ENCODE measurements around the gene ACIN1. TPM values are rescaled to one million over a fixed set of nuclear protein-coding genes. Genes with fewer than 3 reads are reported as not detected.

Gene ACIN1
- total RNA-seq, 1 experiment from 2014 or later, result 164 TPM

- no peak for DNase-seq
- peaks cover 51% of the 10 kb centered on the region for H3K36me3 ChIP-seq
- H3K4me3 ChIP-seq, result peak overlapping the region; percentile 84
- peak overlapping the region; percentile 70 for H3K27ac ChIP-seq
- no peaks in the 10 kb centered on the region for H3K27me3 ChIP-seq
- no peaks in the 10 kb centered on the region for H3K9me3 ChIP-seq (replicated peaks)
- peaks cover 15% of the 10 kb centered on the region for H3K4me1 ChIP-seq
Observed at GRCh38 chr14:23070262-23071129, 24.4 kb downstream of the ACIN1 start.

DNA sequence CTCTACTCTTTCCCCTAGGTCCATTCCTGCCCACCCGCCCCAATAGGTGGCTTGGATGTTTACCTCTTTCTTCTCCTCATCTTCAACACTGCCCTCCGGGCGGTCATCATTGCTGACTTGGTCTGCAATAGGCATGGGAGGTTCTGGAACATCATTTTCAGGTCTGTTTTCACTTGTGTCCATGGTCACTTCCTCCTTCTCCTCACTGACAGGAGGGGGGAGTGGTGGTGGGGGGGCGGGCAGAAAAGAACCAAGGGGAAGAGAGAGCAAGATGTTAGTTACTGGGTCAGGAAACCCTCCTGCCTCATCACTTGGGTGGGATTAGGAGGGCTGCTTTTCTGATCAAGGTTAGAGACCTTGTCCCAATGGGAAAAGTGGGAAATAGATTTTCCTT is 25.5 kb downstream of the ACIN1 start:
- Histone ChIP-seq H3K36me3 (peaks cover 52% of the 10 kb centered on the region), H3K27ac (no peak overlapping the region), H3K4me1 (peaks cover 15% of the 10 kb centered on the region), H3K27me3 (no peaks in the 10 kb centered on the region), H3K9me3 (replicated peaks) (no peaks in the 10 kb centered on the region), H3K4me3 (no peak overlapping the region)
- no peak for DNase-seq

DNA sequence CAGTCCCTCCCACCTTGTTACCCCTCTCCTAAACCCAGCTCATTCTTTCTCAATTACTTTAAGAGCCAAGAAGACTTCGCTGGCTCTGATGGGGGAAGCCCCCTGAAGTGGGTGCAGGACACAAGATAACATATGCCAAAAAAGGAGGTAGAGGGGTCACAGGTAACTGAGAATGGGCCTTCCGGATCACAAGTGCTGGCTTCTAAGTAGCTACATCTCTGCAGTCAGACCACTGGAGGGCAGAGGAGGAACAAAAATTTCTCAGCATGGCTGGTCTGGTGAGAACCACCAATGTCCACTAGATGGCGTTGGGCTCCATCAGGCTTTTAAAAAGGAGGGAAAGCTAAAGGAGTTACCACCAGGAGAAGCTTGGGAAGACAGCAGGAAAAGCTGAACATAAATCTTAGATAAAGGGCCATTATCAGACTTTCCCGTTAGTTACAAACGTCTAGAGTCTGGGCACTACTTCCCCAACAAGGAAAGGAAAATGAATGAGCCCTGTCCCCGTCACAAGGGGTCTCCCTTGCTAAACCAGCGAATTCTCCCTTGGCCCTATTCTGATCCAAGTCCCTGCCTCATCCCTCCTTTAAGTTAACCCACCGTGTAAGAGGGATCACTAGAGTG is 26.0 kb downstream of the ACIN1 start:
- H3K27ac ChIP-seq, result no peak overlapping the region
- H3K9me3 ChIP-seq (replicated peaks), result no peaks in the 10 kb centered on the region
- H3K27me3 ChIP-seq, result no peaks in the 10 kb centered on the region
- peak; percentile 83 to 96 for DNase-seq
- peaks cover 15% of the 10 kb centered on the region for H3K4me1 ChIP-seq
- peaks cover 57% of the 10 kb centered on the region for H3K36me3 ChIP-seq
- H3K4me3 ChIP-seq, result no peak overlapping the region

- H3K27ac ChIP-seq, result no peak overlapping the region
- H3K27me3 ChIP-seq, result no peaks in the 10 kb centered on the region
- peaks cover 15% of the 10 kb centered on the region for H3K4me1 ChIP-seq
- no peak overlapping the region for H3K4me3 ChIP-seq
- DNase-seq, result no peak
- no peaks in the 10 kb centered on the region for H3K9me3 ChIP-seq (replicated peaks)
- H3K36me3 ChIP-seq, result peaks cover 63% of the 10 kb centered on the region
Observed at GRCh38 chr14:23067847-23068788, 26.8 kb downstream of the ACIN1 start.

- Histone ChIP-seq H3K27me3 (no peaks in the 10 kb centered on the region), H3K4me1 (peaks cover 15% of the 10 kb centered on the region), H3K9me3 (replicated peaks) (no peaks in the 10 kb centered on the region), H3K4me3 (no peak overlapping the region), H3K36me3 (peaks cover 67% of the 10 kb centered on the region), H3K27ac (no peak overlapping the region)
- no peak for DNase-seq
Observed at GRCh38 chr14:23066855-23067744, 27.8 kb downstream of the ACIN1 start.

DNA sequence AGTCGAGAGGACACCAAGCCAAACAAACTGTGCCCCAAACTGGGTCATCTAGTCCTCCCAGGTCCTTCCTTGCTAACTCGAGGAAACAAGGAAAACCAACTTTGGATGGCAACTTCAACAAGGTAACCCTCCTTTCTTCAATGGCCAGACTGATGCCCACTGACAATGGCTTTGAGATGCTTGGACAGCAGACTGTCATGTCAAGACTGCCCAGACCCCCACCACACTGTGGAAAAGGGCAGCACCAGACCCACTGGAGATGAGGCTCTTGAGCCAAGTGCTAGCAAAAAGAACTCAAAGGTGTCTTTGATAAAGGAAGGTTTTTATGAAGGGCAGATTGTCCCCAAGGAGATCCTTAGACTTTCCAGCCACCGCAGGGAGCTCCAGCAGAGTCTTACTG is 28.6 kb downstream of the ACIN1 start:
- no peak overlapping the region for H3K27ac ChIP-seq
- H3K36me3 ChIP-seq, result peaks cover 72% of the 10 kb centered on the region
- DNase-seq, result no peak
- no peaks in the 10 kb centered on the region for H3K27me3 ChIP-seq
- no peak overlapping the region for H3K4me3 ChIP-seq
- H3K4me1 ChIP-seq, result peaks cover 10% of the 10 kb centered on the region
- no peaks in the 10 kb centered on the region for H3K9me3 ChIP-seq (replicated peaks)

DNA sequence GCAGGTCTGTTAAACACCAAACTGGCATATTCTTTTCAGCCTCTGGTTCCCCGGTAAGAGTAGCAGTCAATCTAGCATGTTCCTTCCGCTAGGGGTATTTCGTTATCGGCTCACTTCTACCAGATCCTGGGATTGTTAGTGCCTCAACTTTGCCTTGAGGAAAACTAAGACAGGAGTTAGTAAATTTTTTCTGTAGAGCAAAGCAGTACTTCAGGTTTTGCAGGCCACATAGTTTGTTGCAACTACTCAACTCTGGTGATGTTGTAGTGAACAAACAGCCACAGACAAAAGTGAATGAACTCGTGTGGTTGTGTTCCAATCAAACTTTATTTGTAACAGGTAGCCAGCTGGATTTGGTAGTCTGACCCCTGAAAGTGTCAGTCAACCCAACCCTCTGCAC is 31.3 kb downstream of the ACIN1 start:
- no peak for DNase-seq
- H3K27me3 ChIP-seq, result no peaks in the 10 kb centered on the region

GRCh38 chr14:23062002-23062401 is 32.9 kb downstream of the ACIN1 start:
- Histone ChIP-seq H3K4me3 (no peak overlapping the region), H3K4me1 (peaks cover 7% of the 10 kb centered on the region), H3K27ac (no peak overlapping the region; the same call in 1 of the 2 replicates), H3K27me3 (no peaks in the 10 kb centered on the region), H3K36me3 (peaks cover 72% of the 10 kb centered on the region), H3K9me3 (replicated peaks) (no peaks in the 10 kb centered on the region)
- DNase-seq, result peak; percentile 76 to 81

More for the DNA sequence above, 31.3 kb downstream of the ACIN1 start:
- no peaks in the 10 kb centered on the region for H3K9me3 ChIP-seq (replicated peaks)
- H3K27ac ChIP-seq, result no peak overlapping the region
- peaks cover 7% of the 10 kb centered on the region for H3K4me1 ChIP-seq
- H3K4me3 ChIP-seq, result no peak overlapping the region
- peaks cover 86% of the 10 kb centered on the region for H3K36me3 ChIP-seq

DNA sequence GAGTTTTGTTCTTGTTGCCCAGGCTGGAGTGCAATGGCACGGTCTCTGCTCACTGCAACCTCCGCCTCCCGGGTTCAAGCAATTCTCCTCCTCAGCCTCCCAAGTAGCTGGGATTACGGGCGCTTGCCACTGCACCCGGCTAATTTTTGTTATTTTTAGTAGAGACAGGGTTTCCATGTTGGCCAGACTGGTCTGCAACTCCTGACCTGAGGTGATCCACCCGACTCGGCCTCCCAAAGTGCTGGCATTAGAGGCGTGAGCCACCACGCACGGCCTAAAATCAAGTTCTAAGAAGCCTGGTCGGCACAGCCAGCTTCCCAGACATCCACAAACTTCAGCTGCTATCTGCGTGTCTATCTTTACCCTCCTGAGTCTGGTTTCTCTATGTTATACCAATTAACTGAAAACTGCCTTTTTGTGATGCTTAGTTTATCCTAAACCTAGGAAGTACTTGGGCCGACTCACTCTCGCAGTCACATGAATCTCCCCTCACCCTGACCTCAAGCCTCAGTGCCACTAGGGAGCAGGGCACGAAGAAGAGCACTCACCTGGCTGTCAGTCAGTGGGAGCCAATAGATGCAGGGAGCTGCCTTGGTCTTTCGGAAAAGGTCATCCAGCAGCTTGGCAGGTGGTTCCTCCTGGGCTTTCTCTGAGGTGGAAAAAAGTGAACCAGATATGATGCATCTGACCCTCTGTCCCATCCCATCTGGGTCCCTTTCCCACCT is 34.2 kb downstream of the ACIN1 start:
- DNase-seq, result no peak
- peaks cover 59% of the 10 kb centered on the region for H3K36me3 ChIP-seq
- no peak overlapping the region for H3K27ac ChIP-seq
- no peaks in the 10 kb centered on the region for H3K9me3 ChIP-seq (replicated peaks)
- no peaks in the 10 kb centered on the region for H3K27me3 ChIP-seq
- peaks cover 10% of the 10 kb centered on the region for H3K4me1 ChIP-seq
- H3K4me3 ChIP-seq, result no peak overlapping the region

- DNase-seq, result no peak
- Histone ChIP-seq H3K4me1 (peaks cover 11% of the 10 kb centered on the region), H3K27me3 (no peaks in the 10 kb centered on the region), H3K9me3 (replicated peaks) (no peaks in the 10 kb centered on the region), H3K4me3 (no peak overlapping the region), H3K36me3 (peaks cover 42% of the 10 kb centered on the region), H3K27ac (no peak overlapping the region)
Observed at GRCh38 chr14:23058654-23059504, 36.1 kb downstream of the ACIN1 start.

- H3K4me1 ChIP-seq, result peaks cover 11% of the 10 kb centered on the region
- H3K27me3 ChIP-seq, result no peaks in the 10 kb centered on the region
- H3K27ac ChIP-seq, result peak overlapping the region; percentile 44; the same call in 1 of the 2 replicates
- H3K9me3 ChIP-seq (replicated peaks), result no peaks in the 10 kb centered on the region
- H3K36me3 ChIP-seq, result peaks cover 34% of the 10 kb centered on the region
- peak; percentile 90 to 95 for DNase-seq
- peak overlapping the region; percentile 74 for H3K4me3 ChIP-seq
Observed at GRCh38 chr14:23057757-23058653, 36.9 kb downstream of the ACIN1 start.

Data from SJCRH30 (cell line).